ENCODE data around the gene CAMTA1.

Gene CAMTA1

DNA sequence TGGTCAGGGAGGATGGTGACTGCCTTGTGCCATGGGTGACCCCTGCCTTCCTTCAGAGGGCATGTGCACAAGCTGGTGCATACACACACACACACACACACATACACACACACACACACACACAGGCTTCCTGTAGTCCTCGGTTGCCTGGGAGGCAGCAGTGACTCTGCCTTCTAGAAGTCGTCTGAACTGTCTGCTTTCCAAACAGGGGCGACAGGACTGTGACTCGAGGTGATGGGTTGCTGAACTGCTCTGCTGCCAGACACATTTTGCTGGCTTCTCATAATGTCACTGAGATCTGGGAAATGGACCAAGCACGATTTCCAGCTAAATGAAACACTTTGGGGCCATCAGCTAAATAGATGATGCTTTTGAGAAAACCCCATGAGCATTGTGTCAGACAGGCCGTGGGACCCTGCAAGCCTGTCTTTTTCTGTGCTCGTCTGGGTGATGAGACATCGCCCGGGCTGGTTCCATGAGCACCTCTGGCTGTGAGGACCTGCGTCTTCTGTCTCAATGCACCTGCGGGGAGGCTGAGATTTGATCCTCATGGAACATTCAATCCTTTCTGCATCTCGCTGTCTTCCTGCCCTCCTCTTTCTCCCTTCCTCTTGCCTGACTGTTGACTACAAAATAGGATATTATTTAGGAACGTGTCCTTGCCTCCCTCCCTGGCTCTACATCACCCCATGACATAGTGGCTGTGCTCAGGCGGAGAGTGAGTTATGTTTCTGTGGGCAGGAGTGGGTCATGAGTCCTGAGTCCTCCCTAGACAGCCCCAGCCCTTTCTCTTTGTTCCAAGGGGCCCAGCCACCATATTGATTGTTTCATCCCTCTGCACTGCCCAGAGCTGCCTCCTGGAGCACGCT, 436.8 kb downstream of the CAMTA1 start:
- no peak for DNase-seq

DNA sequence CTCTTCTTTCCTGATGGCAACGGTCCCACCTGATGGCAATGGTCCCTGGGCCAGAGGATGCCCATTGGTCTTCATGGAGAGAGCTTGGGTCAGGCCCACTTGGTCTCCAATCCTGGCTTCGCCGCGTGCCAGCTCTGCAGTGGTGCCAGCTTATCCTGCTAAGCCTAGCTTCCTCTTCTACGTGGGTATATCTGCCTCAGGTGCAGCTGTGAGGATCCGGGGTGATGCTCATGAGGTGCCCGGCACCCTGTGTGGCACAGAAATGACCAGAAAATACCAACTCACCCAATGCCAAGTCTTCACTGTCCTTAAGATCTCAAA, 437.4 kb downstream of the CAMTA1 start:
- no peak for DNase-seq

DNA sequence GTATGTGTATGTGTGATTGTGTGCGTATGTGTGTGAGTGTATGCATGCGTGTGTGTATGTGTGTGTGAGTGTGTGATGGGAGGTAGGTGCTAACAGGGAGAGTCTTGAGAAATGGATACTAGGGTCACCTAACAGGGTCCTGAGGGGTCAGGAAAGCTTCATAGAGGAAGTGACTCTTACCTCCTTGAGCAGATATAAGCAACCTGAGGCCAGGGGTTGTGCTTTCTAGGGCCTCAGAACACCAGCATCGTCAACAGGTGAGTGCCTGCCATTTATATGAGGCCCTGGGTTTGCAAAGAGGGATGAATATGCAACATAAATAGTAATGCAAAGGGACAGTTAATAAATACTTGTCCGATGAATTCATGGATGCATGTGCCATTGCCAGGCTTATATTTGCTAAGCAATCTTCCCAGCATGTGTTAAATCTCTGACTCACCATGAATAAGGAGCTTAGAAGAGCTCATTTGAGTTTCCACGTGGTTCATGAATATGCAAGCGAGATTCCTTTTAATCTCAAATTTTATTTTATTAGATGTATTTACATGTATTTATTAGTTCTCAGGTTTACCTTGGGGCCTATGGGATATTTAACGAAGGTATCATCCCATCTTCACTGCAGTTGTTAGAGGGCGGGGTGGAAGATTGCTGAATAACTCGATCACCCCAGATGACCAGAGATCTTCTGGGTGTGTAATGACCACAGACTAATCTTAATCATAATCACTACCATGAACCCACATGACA, 438.3 kb downstream of the CAMTA1 start:
- DNase-seq, result no peak

DNA sequence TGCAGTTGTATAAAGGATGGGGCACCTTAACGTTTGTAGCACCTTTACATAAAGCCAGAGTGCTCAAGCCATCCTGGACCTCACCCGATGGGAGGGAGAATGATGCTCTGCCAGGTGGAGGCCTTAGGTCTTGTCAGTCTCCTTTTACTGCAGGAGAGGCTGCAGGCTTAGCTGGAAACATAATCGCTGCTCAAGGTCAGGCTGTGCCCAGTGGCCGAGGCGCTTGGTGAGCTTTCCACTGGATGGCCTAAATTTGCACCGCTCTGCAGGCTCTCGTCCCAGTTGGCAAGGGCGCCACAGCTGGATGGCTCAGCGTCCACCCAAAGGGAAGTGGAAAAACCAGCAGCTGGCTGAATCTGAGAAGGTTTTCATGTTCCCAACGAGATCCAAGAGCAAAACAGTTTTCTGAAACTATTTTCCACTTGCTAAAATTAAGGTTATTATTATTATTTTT, 438.9 kb downstream of the CAMTA1 start:
- DNase-seq, result no peak

DNA sequence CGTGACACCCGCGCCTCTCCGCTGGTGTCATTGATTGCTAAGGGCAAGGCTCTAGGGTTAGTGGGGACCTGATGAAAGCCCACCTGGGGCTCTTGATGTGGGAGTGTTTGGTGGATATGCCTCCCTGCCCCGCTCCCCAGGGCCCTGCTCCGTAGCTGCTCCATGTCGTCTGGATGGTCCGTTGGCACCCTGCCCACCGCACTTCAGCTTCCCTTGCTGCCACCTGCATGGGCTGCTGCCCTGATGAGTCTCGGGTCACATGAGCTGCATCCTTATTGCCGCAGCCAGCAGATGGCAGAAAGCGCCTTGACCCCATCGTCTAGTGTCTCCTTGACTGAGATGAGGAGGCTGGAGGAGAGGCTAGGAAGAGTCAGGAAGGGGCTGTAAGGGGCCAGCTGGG, 439.4 kb downstream of the CAMTA1 start:
- DNase-seq, result no peak

DNA sequence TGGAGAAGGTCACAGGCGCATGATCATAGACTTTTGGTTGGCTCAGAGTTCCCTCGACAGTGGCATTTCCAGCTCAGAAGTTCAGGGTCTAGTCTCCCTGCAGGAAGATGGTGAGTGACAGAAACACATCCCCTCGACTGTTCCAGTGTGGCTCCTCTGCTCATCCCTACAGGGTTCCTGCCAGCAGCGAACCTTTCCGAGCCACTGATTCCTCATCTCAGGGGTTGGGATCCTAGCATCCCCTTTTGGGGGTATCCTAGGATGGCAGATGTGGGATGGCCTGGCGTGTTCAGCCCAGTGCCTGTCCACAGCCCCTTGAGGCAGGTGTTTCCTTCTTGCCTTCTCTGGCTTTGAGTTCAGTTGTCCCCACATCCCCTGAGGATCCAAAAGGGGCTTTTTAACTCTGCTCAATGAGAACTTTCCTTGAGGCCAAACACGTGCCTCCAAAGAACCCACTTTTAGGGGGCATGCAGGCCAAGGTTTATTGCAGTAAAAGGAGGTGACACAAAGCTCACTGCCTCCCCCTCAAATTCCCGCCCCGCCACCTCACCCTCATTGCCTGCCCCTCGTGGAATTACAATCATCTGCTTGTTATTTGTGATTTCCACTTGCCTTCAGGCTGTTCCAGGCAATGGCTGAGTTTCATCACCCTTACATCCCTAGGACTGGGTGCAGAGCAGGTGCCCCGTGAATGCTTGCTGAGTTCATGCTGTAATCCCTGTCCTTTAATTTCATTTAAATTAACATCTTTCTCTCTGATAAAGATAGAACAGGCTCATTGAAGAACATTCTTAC, 440.7 kb downstream of the CAMTA1 start:
- DNase-seq, result no peak

DNA sequence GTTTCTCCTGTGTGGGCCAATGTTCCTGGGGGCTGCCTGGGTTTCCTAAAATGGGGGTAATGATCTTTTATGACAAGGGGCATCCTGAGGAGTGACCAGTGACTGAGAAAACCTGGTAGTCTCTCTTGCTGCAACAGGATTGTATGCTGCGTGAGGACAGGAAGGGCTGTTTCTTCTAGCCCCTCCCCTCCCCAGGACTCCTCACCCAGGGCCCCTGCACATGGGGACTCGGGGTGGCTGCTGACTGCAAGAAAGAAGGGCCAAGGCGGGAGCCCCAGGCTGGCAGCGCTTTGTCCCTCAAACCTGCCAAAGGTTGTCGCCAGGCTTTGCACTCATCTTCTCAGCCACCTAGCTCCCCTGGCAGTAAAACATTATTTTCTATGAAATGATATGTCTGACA, 442.4 kb downstream of the CAMTA1 start:
- DNase-seq, result no peak

DNA sequence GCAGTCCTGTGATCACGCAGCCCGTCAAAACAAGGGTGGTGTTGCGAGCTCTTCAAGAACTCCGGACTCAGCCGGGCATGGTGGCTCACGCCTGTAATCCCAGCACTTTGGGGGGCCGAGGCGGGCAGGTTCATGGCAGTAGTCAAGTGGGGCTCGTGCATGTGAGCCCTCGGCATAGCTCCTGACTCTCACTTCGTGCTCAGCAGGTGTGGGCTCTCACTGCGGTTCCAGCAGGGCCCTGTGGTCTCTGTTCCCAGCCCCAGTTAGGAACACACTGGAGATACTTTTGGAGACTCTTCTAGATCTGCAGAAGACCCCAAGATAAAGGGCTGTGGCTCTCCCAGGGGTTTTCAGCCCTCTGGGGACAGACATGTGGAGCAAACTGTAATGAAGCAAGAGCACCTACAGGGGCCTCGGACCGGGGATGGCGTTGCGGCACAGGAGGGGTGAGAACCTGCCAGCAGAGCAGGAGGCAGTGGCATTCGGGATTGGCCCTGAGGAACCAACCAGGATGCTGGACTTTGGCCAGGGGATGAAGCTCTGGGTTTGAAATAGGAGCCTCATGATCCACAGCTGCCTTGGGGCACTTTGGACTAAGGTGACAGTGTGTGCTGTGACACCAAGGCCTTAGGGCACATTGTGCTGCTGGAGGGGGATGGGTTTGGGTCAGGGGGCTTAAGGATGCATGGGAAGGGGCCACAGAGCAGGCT, 443.2 kb downstream of the CAMTA1 start:
- no peak for DNase-seq

DNA sequence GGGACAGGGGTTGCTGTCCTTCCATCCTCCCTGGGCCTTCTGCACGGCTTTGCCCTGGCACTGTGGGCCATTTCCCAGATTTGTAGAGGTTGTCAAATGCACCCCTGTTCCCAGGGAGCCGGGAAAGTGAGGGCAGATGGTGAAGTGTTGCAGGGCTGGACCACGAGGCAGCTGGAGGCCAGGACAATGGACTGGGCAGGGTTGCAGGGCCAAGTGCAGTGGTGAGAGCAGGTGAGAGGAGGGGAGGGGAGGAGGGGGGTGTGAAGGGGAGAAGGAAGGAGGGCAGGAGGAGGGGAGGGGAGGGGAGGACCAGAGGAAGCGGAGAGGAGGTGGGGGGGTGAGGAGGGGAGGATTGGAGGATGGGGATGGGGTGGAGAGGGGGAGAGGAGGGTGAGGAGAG, 443.9 kb downstream of the CAMTA1 start:
- no peak for DNase-seq

DNA sequence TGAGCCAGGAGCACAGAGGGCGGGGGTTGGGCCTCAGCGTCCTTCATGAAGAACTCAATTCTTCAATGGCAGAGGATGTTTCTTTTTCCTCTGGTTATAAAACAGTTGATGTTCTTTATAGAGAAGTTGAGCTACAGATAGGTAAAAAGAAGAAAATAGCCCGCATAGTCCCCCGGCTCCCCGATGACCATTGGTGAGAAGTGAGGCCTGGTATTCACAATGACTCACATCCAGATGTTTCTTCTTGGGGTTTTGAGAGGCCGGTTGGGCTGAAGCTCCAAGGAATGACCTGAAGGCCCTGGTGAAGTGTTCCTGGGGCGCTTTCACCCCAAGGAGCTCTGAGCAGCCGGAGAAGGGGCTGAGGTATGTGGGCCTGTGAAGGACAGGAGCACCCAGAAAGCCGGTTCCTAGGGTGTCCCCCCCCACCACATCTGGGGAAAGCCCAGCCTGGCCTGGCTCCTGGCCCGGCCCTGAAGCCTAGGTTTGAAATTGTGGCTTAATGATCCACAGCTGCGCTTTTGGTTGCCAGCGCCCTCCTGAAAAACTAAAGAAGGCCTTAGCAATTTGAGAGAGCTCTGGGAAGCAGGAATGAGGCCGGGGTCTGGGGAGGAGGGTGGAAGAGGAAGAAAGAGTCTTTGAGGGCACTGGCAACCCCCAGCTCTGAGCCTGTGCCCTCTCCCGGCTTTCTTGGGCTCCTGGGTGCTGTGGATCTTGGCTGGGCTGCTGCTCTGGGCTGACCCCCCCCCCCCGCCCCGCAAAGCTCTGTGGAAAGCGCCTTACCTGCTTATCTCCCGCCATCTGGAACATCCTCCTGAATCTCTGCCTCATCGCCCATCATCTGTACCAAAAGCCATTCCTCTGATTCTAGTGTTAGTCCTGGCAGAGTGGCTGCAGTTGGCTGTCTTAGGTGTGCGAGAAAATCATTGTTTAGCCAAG, 444.7 kb downstream of the CAMTA1 start:
- DNase-seq, result no peak

DNA sequence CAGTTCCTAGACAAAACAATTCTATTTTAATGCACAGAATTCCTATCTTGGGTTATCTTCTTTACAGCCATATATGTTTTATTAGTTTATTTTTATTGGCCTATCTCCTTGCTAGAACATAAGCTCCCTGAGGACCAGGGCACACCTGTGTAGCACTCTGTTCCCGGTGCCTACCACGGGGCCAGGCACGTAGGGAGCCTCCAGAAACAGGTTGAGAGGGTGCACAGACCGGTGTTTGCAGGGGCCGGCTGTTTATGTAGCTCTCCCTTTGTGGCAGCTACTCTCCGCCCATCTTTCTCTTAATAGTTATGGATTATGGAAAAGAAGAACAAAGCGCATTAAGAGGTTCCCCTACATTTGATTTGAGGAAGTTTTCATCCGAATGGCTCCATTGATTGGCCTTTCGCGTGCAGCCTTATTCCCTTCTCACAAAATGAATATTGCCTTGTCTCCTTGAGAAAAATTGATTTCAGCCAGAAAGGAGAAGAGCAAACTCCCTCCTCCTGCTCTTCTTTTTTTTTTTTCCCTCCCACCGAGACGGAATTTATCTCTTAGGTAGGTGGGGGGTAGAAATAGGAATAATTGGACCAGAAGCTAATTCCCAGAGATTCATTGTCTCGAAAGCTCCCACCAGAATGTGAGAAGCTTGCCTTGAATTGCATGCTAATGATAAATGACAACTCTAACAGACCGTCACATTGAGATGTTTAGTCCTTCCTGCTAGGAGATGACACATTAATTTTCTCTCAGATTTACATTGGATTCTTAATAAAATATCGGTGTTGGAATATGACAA, 447.4 kb downstream of the CAMTA1 start:
- no peak for DNase-seq

DNA sequence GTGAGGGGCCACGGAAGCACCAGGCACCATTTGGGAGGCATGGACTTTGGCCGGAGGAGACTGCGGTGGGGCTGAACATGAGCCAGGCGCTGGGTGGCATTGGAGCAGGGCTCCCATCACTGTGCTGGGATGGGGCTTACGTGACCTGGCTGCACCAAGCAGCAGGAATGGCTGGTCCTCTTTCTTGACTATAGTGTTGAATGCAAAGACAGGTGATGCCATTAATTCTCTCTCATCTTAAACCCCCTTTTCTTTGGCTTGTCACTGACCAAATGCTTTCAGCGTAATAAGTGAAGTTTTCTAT, 447.9 kb downstream of the CAMTA1 start:
- DNase-seq, result no peak

DNA sequence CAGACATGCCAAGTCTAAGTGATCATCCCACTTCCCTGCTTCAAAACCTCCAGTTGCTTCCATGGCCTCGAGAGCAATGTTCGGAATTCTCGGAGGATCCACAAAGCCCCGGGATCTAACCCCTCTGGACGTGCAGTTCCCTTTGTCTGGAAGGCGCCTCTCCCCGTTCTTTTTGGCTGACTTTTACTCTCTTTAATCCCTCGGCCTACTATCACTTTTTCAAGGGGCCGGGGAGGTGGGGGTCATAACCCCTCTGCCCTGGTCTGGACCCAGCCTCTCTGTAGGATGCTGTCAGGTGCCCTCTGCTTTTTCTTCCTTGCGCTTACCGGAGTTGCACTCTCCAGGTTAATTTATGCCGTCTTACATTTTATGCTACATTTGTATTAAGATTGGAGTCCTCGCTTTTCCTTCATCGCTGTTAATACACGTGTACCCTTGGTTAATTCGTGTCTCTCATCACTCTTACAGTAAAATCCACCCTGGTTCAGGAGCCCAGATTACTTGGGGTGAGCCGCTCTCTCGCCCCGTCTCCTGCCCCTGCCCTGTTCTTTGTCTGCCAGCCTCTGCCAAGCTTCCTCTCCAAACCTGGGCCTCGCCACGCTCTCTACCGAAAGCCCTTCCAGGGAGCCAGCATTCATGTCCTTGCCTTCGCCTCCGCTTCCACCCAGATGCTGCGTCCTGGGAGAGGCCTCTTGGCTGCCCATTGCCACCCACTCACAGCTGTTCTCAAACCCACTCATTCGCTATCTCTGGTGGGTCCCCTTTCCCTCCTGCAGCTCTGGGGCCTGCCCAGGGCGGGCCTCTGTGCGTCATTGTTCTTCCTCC, 448.6 kb downstream of the CAMTA1 start:
- DNase-seq, result no peak

DNA sequence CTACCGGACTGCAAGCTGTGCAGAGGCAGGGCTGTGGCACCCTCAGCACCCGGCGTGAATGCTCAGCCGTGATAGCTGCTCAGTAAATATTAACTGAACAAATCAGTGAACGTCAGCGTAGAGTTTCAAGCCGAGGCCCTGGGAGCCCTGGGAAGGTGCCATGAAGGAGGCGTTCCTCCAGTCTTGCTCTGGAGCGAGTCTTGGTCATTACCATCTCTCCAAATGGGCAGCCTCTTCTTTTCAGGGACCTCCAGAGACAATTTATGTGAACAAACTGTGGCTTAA, 449.2 kb downstream of the CAMTA1 start:
- DNase-seq, result no peak

DNA sequence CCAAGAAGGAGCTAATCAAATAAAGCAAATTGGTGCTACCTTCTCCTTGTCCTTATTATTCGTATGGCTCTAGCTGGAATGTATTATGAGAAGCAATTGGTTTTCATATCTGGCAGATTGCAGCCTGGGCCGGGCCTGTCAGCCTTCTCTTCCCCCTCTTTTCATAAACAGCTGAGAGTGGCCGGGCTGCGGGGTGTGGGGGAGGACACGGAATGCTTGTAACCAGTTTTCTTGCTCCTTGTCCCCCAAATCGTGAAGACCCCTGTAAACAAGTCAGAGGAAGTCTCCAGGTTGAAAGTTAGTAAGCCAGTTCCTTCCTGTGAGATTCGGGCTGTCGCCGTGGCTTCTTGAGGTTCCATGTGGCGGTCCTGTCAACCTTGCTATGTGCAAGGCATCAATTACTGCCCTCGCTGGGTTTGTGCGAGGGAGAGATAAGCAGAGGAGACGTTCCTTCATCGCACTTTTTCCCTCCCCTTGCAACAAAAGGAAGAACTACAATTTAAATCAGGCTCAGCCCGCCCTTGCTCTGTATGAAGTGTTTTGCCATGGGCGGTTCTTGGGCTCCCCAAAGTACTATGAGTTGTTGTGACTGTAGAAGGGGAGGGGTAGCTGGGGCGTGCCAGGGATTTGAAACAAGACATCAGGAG, 450.7 kb downstream of the CAMTA1 start:
- DNase-seq, result no peak

DNA sequence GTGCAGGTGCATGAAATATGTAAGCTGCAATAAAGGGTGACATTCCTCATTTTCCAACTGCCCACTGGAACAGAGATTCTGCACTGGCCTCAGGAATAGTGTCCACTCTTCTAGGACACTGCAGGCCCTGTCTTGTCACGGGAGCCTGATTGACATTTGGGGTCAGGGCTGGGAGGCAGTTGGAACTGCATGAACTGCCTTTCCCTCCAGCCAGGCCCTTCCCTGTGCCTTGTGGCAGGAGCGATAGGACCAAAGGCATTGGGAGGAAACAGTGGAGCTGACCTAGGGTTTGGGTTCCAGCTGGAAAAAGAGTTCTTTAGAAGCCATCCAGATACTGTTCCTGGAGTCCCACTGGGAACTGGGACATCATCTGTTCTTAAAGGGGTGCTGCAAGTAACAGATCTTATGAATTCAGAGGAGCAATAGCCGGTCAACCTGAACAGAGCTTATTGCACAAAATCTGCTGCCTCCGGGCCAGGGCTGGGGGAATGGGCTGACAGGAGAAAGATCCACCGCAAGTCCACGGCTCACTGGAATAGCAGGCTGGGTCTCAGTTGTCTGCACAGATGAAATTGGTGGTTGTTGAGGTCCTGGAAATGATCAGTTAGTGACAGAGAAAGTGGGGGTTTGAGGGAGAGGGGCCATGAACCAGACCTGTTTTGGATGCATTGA, 451.7 kb downstream of the CAMTA1 start:
- no peak for DNase-seq

DNA sequence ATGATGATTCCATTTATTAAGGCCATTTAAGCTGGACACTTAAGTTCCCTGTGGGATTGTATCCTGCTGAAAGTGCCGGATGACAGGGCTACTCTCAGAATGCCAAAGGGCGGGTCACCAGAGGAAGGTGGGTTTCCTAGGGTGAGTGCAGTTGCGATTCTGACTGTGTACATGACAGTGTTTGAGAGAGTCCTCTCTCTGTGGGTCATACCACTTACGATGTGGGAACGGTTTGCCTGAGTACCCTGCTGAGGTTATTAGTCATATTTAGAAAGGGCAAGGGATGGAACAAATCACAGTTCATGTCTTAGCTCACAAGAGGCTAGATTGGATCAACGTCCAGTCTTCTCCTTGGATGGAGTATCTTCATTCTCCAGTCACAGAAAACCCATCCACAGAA, 461.9 kb downstream of the CAMTA1 start:
- no peak for DNase-seq

DNA sequence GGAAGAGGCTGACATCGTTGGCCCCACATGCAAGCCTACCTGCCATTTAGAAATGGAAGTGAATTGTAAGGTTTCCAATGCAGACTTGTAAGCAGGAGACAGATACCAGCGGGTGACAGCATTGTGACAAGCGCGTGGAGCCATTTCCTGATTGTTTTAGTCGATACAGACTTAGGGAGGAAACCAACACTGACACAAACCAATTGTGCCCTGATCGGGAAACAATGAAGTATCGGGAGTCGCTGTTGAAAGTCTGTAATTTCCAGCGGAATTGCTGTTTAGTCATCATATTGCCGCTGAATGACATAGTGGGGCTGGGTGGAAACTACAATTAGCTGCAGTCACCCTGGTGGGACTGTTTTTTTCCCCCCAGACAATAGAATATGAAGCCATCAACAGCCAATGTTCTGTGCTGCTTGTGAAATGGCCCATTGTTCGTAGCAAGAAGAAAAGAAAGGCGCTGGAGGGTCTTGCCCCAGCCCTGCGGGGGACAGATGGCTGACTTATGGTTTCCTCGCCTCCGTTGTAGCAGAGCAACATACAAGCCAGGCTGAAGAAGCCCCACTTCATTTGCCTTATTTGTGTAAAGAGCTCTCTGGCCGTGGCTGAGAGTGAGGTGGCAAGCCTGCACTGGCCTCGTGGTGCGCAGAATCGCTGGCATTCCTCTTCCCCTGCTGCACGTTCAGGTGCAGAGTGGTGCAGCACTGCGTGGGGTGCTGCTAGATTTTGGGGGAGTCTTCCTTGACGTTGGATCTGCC, 462.7 kb downstream of the CAMTA1 start:
- no peak for DNase-seq

Data from right forelimb (tissue), 1 donor.